Epidermal melanocyte (primary cell): ENCODE results near the gene RNASEH2B.

Experiments
- DNase-seq: peaks from one replicate; pipeline ENCODE4 v3.0.0; 2011; ENCODE audit warnings: low spot score; ENCODE audit not compliant: insufficient read length

The RNASEH2B gene

GRCh38 chr13:50934735-50935435 lies 25.3 kb downstream of the RNASEH2B start:
- no peak for DNase-seq

DNA sequence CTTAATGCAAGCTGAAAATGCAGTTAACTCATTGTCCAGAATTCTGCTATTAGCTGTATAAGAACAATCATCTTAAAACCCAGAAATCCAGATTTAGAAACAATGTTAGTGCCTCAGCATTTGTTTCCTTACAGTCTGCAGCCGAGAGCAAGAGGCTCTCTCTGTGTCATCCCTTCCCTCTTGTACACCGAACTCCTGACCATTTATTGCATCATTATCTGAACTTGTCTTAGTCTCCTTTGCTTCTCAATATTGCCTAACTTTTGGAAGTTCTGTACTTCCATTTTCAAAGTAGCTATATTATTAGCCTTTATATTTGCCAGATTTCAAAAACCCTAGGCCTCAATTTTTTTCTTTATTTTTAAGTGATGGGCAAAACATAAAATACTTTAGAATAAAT lies 27.1 kb downstream of the RNASEH2B start:
- no peak for DNase-seq

DNA sequence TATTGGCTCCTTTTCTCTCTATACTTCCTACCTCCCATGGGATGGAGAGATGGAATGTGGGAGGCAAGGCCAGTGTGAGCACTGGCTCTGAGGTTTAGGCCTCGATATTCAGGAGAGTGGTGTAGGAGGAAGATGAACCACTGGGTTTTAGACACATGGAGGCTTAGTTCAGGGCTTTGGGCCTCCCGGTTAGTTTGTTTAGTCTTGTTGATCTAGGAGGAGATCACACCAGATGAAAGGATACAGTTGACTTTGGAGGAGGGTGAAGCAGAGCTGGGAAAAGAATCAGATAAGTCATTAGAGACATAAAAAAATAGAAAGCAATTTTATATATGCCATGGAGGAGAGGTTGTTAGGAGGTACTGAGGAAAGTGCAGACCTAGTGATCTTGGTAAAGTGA lies 30.9 kb downstream of the RNASEH2B start:
- DNase-seq, result no peak

DNA sequence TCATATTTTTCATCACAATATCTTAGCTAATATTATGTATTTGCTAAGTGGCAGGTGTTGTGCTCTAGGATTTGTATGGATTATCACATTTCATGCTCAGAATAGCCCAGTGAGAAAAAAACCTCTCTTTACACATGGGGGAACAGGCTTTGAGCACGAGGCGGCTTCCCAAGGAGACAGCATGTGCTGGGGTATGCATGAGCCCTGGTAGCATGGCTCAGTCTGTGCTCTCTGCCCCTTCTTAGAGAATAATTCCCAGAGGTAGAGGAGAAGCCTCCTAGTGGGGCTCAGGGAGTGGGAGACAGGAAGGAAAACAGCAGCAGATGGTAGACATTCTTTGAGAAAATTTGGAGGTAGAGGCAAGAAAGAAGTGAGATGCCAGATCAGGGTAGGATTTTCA lies 31.6 kb downstream of the RNASEH2B start:
- no peak for DNase-seq

DNA sequence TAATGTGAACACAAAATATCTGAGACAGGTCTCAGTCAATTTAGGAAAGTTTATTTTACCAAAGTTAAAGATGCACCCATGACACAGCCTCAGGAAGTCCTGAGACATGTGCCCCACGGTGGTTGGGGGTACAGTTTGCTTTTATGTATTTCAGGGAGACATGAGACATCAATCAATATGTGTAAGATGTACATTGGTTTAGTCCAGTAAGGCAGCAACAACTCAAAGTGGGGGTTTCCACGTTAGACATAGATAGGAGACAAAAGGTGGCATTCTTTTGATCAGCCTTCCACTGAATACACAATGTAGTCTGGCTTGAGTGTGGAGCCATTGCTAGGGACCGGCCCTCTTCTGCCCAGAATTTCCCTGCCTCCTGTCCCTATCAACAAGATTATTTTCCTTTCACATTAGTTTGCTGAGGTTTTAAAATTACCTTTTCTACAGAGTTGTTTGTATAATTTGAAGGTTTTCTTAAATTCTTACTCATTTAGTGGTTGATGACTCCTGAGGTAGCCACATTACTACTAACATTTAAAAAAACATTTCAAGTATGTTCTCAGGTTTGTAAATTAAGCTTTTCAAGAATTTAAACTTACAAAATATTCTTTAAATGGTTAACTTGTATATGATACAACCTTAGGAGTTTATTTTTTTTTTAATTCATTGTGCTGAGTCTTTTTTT lies 33.2 kb downstream of the RNASEH2B start:
- no peak for DNase-seq

DNA sequence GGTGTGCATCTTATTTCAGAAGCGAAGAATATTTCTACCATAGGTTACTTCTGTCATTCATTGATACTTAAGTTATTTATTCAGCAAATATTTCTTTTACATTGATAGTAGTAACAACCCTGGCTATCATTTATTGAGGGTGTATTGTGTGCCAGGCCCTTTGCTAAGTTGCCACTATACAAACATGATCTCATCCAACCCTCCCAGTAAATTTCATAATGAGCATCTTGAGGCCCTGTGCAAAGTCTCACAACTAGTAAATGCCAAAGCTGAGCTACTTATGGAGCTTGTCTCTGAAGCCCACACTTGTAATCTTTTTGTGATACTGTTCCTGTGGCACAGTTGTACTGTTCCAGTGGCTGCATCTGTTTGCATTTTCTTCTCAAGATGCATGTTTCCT lies 36.1 kb downstream of the RNASEH2B start:
- DNase-seq, result no peak

GRCh38 chr13:50948601-50949000 lies 39.0 kb downstream of the RNASEH2B start:
- DNase-seq, result no peak

- no peak for DNase-seq
These were observed 41.3 kb downstream of the RNASEH2B start for GRCh38 chr13:50950849-50951248.

GRCh38 chr13:50951366-50951765 lies 41.8 kb downstream of the RNASEH2B start:
- DNase-seq, result no peak

DNA sequence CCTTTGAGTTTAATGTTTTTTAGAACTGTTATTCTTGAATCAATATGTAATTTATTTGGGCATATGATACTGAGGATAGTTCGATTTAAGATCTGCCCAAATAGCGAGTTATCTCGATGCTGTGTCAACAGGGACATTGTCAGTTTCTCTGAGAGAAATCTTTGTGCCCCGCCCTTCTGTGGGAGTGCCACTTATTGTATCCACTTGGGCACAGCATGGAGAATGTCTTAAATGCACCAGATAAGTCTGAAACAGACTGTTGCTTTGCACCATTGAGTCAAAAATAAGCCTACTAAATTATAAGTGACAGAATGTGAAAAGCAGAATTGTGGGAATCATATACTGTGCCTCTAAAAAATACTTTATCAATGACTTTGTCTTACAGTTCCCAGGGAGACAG lies 45.6 kb downstream of the RNASEH2B start:
- no peak for DNase-seq

GRCh38 chr13:50955798-50956197 lies 46.2 kb downstream of the RNASEH2B start:
- no peak for DNase-seq

DNA sequence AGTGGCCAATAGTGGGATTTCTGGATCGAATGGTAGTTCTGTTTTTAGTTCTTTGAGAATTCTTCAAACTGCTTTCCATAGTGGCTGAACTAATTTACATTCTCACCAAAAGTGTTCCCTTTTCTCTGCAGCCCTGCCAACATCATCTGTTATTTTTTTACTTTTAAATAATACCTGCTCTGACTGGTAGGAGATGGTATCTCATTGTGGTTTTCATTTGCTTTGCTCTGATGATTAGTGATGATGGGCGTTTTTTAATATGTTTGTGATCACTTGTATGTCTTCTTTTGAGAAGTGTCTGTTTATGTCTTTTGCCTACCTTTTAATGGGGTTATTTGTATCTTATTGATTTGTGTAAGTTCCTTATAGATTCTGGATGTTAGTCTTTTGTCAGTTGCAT lies 48.0 kb downstream of the RNASEH2B start:
- DNase-seq, result no peak

DNA sequence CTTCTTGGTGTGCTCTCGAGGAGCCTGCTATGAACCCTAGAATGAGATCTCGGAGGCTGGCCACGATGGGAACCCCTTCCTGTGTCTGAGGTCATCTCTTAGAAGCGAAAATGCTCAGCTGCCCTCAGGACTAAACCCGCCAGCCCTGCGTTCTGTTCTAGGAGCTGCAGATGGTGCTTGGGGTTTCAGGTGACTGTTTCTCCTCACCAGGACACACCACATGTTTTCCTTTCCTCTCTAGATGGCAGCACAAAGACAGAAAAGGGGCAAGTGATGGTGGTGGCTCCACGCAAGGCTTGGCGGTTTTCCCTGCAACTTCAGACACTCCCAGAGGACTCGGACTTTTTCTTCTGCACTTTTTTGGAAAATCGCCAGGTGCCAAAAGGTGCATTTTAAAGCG lies 60.1 kb downstream of the RNASEH2B start:
- DNase-seq, result no peak

- DNase-seq, result no peak
These were observed 61.4 kb downstream of the RNASEH2B start for GRCh38 chr13:50970956-50971355.

DNA sequence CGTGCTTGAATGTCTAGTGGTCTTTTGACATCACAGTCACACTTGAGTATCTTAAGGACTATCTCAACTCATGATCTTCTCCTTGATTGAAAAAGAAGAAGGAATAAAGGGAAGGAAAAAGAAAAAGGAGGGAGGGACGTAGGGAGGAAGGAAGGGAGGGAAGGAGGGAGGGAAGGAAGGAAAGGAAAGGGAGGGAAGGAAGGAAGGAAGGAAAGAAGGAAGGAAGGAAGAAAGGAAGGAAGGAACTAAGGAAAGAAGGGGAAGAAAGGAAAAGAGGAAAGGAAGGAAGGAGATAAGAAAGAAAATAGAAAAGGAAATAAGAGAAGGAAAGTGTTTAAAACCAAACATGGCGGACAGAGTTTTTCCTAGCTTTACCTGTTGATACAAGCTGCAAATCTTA lies 64.7 kb downstream of the RNASEH2B start:
- DNase-seq, result no peak

- DNase-seq, result no peak
These were observed 69.6 kb downstream of the RNASEH2B start for GRCh38 chr13:50979187-50979586.

- DNase-seq, result no peak
These were observed 72.1 kb downstream of the RNASEH2B start for GRCh38 chr13:50981686-50982085.

DNA sequence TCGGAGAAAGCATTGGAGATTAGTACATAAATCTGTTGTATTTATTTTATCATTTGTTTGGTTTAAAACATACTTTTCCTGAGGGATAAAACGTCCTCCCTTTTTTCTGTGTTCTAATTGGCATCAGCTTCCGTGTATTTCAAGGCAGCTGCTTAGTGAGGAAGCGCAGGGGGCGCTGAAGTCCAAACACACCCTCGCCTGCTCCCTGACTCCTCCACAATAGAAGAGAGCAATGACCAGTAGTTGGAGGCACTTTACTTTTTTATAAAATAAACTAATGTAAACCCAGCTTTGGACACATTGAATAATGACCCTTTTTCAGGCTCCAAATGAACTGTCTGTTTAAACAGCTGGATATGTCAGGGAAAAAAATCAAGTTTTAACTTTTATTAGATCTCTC lies 79.9 kb downstream of the RNASEH2B start:
- DNase-seq, result no peak

- DNase-seq, result no peak
These were observed 80.7 kb downstream of the RNASEH2B start for GRCh38 chr13:50990065-50990817.

- DNase-seq, result peak; percentile 36
These were observed 81.4 kb downstream of the RNASEH2B start for GRCh38 chr13:50990818-50991506.

GRCh38 chr13:50991579-50992521 lies 82.3 kb downstream of the RNASEH2B start:
- no peak for DNase-seq
